Measurements from ENCODE around the gene THTPA.
A peak's percentile ranks its signal among the peaks of the same experiment; 100 is the strongest.
"Not testable (repeated sequence)": the region's sequence is repeated elsewhere in the genome, so short reads cannot be mapped to it uniquely, and the experiment has no call there.

THTPA gene

GRCh38 chr14:23533652-23534435 is 22.2 kb upstream of the THTPA start:
- no peak for DNase-seq (ENCODE audit: low read depth)

GRCh38 chr14:23535943-23536342 is 20.1 kb upstream of the THTPA start:
- DNase-seq (ENCODE audit: low read depth), result no peak

- no peak for DNase-seq (ENCODE audit: low read depth)
Observed at GRCh38 chr14:23536494-23536893, 19.6 kb upstream of the THTPA start.

- not testable (repeated sequence) for DNase-seq (ENCODE audit: low read depth)
Observed at GRCh38 chr14:23536906-23537305, 19.2 kb upstream of the THTPA start.

- DNase-seq (ENCODE audit: low read depth), result peak; percentile 29
Observed at GRCh38 chr14:23537351-23538049, 18.6 kb upstream of the THTPA start.

- DNase-seq (ENCODE audit: low read depth), result no peak
Observed at GRCh38 chr14:23538050-23538718, 17.9 kb upstream of the THTPA start.

- peak; percentile 37 for DNase-seq (ENCODE audit: low read depth)
Observed at GRCh38 chr14:23538785-23539184, 17.3 kb upstream of the THTPA start.

GRCh38 chr14:23539248-23540140 is 16.6 kb upstream of the THTPA start:
- peak; percentile 32 for DNase-seq (ENCODE audit: low read depth)

GRCh38 chr14:23540141-23540469 is 16.0 kb upstream of the THTPA start:
- no peak for DNase-seq (ENCODE audit: low read depth)

GRCh38 chr14:23542261-23542660 is 13.8 kb upstream of the THTPA start:
- no peak for DNase-seq (ENCODE audit: low read depth)

GRCh38 chr14:23543403-23543802 is 12.7 kb upstream of the THTPA start:
- no peak for DNase-seq (ENCODE audit: low read depth)

- DNase-seq (ENCODE audit: low read depth), result no peak
Observed at GRCh38 chr14:23544511-23545447, 11.3 kb upstream of the THTPA start.

GRCh38 chr14:23545740-23546365 is 10.2 kb upstream of the THTPA start:
- no peak for DNase-seq (ENCODE audit: low read depth)

- no peak for DNase-seq (ENCODE audit: low read depth)
Observed at GRCh38 chr14:23546450-23547035, 9.5 kb upstream of the THTPA start.

- DNase-seq (ENCODE audit: low read depth), result no peak
Observed at GRCh38 chr14:23547924-23548323, 8.1 kb upstream of the THTPA start.

GRCh38 chr14:23548351-23549318 is 7.4 kb upstream of the THTPA start:
- peak; percentile 67 for DNase-seq (ENCODE audit: low read depth)

- no peak for DNase-seq (ENCODE audit: low read depth)
Observed at GRCh38 chr14:23550131-23550811, 5.8 kb upstream of the THTPA start.

- DNase-seq (ENCODE audit: low read depth), result no peak
Observed at GRCh38 chr14:23550812-23551265, 5.2 kb upstream of the THTPA start.

All from amniotic epithelial cell (primary cell).